ENCODE results near the gene HS6ST1.
"Not testable (repeated sequence)": the region's sequence is repeated elsewhere in the genome, so short reads cannot be mapped to it uniquely, and the experiment has no call there.

The HS6ST1 gene

GRCh38 chr2:128264881-128265607 is 53.6 kb downstream of the HS6ST1 start:
- no peak for DNase-seq

DNA sequence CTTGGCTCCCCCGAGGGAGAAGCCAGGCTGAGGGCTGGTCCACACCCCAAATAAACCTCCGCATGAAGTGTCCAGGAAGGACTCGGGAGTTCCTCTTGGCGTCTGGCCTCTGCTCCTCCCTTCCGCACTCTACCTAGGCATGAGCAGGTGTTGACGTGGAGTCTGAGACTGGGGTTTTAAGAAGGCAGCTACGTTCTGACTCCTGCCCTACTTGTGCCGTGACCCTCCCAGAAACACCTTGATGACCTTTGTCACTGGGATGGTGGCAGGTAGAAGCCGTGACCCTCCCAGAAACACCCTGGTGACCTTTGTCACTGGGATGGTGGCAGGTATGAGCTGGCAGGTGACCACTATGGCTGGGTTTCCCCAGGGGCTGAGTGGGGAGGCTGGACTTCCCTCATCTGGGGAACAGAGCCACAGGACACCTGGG is 54.8 kb downstream of the HS6ST1 start:
- DNase-seq = no peak

GRCh38 chr2:128262315-128263253 is 56.1 kb downstream of the HS6ST1 start:
- DNase-seq = no peak

DNA sequence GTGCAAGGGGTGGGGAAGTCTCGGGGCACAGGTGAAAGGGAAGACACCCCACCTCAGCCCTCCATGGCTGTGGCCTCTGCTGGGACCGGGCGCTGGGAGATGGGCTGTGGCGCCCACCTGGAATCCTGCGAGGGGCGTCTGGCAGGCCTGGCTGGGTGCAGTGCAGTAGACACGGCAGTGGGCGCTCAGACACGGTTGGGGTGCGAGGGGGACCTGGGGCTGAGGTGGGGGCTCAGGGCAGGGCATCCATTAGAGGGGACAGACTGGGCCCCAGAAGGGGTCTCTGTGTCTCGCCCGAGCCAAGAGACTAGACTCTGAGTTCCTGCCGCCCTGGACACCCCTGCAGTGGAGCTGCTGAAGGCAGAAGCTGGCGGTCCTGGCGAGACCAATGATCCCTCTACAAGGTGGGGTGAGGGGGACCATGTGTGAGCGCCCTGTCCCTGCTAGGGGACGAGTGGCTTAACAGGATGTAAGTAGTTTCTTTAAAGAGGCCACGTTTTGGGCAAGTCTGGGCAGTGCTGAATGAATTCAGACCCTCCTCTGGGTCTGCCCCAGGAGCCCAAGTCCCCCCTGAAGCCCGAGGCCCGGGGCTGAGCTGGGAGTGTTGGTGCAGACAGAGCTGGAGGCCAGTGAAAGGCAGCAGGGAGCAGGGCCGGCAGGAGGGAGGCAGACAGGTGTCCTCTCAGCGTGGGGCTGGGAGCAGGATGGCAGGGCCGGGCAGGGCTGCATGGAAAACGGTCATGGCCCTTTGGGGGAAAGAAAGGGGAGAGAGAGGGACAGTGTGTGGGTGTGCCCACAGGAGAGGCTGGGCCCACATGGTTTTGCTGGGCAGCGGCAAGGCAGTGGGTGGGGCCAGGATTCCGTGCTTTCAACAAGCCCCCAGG is 57.2 kb downstream of the HS6ST1 start:
- no peak for DNase-seq

GRCh38 chr2:128260239-128261138 is 58.2 kb downstream of the HS6ST1 start:
- no peak for DNase-seq

DNA sequence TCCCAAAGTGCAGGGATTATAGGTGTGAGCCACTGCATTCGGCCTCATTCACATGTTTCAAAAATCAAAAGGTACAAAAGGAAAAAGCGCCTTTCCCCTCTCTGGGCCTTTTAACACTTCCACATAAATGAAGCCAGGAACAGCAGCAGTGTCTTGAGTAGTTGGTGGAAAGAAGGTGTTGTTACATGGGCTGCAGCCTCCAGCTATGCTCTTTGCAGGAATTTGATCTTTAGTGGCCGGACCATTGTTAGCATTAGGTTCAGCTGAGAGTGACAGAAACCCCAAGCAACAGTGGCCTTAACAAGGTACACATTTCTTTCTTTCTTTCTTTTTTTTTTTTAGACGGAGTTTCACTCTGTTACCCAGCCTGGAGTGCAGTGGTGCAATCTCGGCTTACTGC is 59.1 kb downstream of the HS6ST1 start:
- DNase-seq = no peak

- no peak for DNase-seq
These were observed 60.5 kb downstream of the HS6ST1 start for GRCh38 chr2:128258218-128258617.

GRCh38 chr2:128252501-128252900 is 66.2 kb downstream of the HS6ST1 start:
- DNase-seq = no peak

- not testable (repeated sequence) for DNase-seq
These were observed 66.6 kb downstream of the HS6ST1 start for GRCh38 chr2:128252086-128252485.

GRCh38 chr2:128250229-128251025 is 68.2 kb downstream of the HS6ST1 start:
- DNase-seq = peak; percentile 51

DNA sequence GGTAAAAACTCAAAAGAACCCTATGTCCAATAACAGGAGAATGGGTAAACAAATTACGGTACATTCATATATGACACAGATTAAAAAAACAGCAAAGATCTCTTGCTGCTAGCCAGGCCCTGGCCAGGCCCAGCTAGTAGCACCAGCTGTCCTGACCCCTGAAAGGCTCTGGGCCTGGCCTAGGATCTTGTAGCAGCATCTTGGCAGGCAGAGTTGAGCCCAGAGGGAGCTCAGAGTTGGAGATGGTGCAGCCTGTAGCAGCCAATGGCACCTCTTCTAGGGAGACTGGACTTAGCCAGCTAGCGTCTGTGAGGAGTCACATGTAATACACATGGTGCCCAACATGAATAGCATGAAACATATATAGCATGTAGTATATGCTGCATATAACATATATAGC is 69.1 kb downstream of the HS6ST1 start:
- DNase-seq = no peak

DNA sequence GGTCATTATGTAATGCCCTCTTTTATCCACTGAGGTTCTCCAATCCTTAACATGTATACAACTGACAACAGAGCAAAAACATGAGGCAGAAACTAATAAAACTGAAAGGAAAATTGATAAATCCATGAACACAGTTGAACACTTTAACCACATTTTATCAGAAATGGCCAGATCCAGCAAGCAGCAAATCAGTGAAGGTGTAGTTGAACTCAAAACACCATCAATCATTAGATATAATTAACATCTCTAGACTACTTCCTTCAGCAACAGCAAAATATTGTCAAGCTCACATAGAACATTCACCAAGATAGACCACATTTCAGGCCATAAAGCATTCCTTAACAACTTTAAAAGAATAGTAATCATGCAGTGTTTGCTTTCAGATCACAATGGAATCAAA is 72.9 kb downstream of the HS6ST1 start:
- DNase-seq = no peak

DNA sequence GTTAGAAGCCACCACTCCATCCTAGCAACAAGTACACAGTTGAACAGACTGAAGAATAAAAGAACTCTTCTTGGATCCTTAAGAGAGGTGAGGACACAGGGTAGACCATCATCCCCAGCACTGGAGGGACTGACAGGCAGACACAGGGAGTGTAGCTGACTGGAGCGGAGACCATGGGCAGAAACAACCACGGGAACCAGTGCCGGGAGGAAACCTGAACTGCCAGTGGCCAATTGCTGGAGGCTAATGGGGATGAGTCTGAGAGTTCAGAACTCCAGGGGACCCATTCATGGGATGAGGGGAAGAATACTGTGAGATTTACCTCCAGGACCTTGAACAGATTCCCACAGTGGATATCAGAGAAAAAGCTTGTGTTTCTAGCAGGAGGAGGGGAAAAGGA is 76.8 kb downstream of the HS6ST1 start:
- DNase-seq = no peak

DNA sequence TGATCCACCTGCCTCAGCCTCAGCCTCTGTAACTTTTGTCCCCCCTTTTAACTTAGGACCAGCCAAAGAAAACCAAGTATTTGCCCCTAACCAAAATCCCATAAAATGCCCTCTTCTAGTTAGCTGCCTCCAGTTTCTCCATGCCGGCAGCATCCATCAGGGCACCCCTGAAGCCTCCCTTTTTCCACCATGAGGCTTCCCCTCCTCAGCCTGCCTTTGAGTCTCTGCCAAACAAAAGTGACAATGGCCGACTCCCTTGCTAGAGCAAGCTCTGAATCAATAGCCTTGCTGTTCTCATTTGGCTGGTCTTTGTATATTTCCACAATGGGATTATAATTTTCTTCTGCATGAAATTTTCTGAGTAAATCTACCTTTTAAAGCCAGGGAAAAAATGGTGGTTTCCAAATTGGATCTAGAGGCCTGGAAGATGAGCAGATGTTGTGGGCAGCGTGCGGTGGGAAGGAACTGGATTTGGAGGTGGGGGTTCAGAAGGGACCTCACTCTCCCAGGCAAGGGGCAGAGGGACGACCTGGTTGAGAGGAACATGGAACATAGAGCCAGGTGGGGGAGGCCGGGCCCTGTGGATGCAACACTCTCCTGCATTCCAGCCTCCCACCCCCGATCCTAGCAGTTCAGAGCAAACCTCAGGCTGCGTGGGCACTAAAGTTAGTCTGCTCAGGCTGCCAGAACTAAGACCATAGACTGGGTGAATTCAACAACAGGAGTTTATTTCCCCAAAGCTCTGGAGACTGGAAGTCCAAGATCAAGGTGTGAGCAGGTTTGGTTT is 80.6 kb downstream of the HS6ST1 start:
- no peak for DNase-seq

- DNase-seq = no peak
These were observed 81.6 kb downstream of the HS6ST1 start for GRCh38 chr2:128237081-128237534.

DNA sequence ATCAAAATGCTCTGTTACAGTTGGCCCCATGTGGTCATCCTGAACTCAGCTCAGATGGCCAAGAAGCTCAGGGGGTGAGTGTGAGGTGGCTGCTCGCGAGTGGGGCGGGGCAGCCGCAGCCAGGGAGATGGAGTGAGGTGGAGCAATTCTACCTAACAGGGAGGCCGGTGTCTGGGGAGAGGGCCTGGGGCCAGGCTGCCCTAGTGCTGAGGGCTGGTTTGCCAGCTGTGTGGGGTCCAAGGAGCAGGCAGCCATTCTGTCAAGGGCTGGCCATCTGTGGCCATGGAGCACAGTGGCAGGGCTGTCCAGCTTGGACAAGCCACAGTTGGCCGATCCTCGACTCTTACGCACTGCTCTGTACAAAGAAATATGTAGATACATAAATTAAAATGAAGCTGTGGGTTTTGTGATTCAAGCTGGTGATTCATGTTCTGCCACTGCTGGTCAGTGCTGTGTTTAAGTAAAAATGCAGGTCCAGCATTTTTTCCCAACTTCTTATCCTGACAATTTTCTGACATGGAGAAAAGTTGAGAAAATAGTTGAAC is 82.1 kb downstream of the HS6ST1 start:
- DNase-seq = no peak

DNA sequence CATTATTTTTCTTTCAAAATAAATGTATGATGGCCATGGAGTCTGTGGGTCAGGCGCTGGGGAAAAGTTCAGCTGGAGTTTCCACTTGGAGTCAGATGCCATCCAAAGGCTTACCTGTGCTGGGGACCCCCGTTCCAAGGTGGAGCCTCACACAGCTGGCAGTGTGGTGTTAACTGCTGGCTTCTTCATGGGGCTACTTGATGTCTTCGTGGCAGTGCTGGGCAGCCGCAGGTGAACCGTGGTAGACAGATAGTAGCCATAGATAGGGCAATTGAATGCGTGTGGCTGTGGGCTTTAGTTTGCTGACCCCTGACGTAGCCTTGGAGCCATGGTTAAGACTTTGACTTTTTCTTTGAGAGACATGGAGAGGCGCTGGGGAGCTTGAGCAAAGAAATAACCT is 83.1 kb downstream of the HS6ST1 start:
- no peak for DNase-seq

- DNase-seq = no peak
These were observed 84.1 kb downstream of the HS6ST1 start for GRCh38 chr2:128234613-128235012.

DNA sequence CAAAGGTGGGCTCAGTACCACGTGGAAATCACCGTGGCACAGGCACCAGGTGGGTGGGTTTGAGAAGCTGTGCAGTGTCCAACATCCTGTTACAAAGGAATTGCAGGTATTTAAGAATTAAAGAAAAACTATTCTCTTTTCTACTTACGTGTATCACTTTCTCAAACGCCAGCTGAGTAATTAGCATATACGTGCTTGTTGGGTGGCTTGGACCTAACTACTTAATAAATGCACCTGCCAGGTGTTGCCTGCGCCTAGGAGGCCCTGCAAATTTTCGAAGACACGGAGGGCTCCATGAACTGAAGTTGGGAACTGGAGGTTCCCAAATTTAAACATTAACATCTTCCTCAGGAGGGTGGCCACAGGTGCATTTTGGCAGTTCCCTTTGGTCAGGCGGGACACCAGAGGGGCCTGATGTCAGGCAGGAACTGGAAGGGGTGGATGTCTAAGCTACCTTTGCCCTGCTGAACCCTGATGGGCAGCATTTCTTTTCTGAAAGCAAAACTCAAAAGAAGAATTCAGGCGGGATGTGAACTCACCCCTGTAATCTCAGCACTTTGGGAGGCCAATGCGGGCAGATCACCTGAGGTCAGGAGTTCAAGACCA is 84.8 kb downstream of the HS6ST1 start:
- peak; percentile 12 for DNase-seq

Measured in RPMI8226 (cell line).